Measurements from ENCODE around the gene BDH1. TPM values are rescaled to one million over a fixed set of nuclear protein-coding genes. Genes with fewer than 3 reads are reported as not detected.

BDH1 gene
- total RNA-seq, 1 donor from 2014 or later, result 16.8 TPM

DNA sequence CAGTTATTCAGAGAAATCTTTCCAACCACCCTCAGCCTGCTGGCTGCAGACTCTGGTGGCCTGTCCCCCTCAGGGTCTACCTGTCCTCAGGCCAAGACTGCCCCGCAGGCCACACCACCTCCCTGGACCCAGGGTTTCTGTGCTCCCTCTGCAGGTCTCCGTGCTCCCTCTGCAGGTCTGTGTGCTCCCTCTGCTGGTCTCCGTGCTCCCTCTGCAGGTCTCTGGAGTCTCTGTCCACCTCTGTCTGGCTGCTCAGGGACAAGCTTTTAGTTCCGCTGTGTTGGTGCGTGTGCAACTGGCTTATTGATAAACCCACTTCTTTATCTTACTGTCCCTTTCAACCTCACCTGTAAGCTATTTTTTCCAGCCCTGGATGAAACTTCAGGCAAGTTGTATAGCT, 30.1 kb downstream of the BDH1 start:
- FAIRE-seq, result no peak
- no peak for DNase-seq (ENCODE audit: low read depth)

DNA sequence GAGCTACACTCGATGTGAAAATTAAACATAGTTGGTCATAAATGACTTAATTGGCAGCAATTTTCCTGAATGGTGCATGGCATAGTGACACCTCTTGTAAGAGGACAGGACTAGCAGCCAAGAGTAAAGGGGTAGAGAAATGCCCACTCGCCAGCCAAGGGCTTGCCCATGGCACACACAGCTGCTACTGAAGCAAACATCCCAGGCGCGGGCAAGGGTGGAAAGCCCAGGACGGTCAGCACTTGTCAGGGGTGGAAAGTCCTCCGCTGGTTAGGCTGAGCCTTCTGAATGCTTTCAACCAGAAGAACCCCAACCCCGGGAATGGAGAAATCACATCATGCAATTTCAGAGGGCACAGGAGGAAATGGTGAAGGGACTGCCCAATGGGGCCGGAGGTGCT, 31.6 kb downstream of the BDH1 start:
- no peaks in the 10 kb centered on the region for H3K36me3 ChIP-seq (ENCODE audit: control insufficient read depth, insufficient read depth, low read length)
- FAIRE-seq, result no peak

More for the DNA sequence above, 30.1 kb downstream of the BDH1 start:
- TF ChIP-seq, protein P1, sequence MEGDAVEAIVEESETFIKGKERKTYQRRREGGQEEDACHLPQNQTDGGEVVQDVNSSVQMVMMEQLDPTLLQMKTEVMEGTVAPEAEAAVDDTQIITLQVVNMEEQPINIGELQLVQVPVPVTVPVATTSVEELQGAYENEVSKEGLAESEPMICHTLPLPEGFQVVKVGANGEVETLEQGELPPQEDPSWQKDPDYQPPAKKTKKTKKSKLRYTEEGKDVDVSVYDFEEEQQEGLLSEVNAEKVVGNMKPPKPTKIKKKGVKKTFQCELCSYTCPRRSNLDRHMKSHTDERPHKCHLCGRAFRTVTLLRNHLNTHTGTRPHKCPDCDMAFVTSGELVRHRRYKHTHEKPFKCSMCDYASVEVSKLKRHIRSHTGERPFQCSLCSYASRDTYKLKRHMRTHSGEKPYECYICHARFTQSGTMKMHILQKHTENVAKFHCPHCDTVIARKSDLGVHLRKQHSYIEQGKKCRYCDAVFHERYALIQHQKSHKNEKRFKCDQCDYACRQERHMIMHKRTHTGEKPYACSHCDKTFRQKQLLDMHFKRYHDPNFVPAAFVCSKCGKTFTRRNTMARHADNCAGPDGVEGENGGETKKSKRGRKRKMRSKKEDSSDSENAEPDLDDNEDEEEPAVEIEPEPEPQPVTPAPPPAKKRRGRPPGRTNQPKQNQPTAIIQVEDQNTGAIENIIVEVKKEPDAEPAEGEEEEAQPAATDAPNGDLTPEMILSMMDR (IDR thresholded peaks at IDR 0.05; ENCODE audit: insufficient read depth, low read length, severe bottlenecking), result peak; percentile 49
- Histone ChIP-seq H3K36me3 (ENCODE audit: control insufficient read depth, insufficient read depth, low read length) (no peaks in the 10 kb centered on the region), H3K27me3 (ENCODE audit: control insufficient read depth, insufficient read depth, low read length) (no peaks in the 10 kb centered on the region), H3K4me3 (ENCODE audit: low read depth, low read length) (no peak overlapping the region)

DNA sequence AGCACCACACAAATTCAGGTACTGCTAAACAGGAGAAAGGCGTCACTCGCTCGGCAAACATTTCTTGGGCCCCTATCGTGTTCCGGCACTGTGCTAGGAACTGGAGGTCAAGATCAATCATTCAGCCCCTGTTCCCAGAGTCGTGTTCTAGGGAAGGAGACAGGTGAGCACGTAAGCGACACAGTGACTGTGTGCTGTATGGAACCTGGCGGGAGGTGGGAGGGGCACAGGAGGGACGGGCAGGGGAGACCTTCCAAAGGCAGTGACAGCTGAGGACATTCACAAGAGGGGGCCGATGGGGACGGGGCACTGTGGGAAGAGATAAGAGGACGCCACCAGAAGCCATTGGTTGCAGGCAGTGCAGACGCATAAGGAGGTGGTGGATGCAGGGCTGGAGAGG, 32.2 kb downstream of the BDH1 start:
- FAIRE-seq (no peak), DNase-seq (ENCODE audit: low read depth) (no peak)
- H3K4me3 ChIP-seq (ENCODE audit: low read depth, low read length), result no peak overlapping the region
- no peaks in the 10 kb centered on the region for H3K36me3 ChIP-seq (ENCODE audit: control insufficient read depth, insufficient read depth, low read length)
- H3K27me3 ChIP-seq (ENCODE audit: control insufficient read depth, insufficient read depth, low read length), result no peaks in the 10 kb centered on the region
- TF ChIP-seq, protein P1 (IDR thresholded peaks at IDR 0.05; ENCODE audit: insufficient read depth, low read length, severe bottlenecking), result no peak

More for the DNA sequence above, 31.6 kb downstream of the BDH1 start:
- H3K27me3 ChIP-seq (ENCODE audit: control insufficient read depth, insufficient read depth, low read length), result no peaks in the 10 kb centered on the region
- no peak for DNase-seq (ENCODE audit: low read depth)
- H3K4me3 ChIP-seq (ENCODE audit: low read depth, low read length), result no peak overlapping the region
- TF ChIP-seq, protein P1 (IDR thresholded peaks at IDR 0.05; ENCODE audit: insufficient read depth, low read length, severe bottlenecking), result no peak

DNA sequence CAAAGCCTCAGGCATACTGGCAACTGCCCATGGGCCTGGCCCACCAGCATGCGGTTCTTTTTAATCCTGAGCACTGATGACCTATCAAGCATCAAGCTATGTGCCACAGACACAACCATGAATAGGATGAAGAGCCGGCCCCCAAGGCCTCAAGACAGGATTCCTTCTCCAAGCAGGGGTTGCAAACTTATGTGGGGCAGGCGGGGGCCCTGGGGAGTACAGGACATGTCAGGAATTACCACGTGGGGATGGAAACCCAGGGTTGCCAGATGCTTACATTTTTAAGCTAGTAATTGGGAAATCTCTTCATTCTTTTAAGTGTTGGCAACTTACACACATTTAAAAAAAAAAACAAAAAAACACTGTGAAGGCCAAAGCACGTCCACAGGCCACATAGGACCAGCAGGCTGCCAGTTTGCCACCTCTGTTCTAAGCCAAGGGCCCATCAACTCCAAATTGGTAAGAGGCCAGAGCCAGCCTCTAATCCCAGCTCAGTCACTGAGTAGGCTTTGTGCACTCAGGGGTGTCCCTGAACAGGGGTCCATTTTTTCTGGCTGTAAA, 32.8 kb downstream of the BDH1 start:
- TF ChIP-seq, protein P1 (IDR thresholded peaks at IDR 0.05; ENCODE audit: insufficient read depth, low read length, severe bottlenecking), result no peak
- Histone ChIP-seq H3K27me3 (ENCODE audit: control insufficient read depth, insufficient read depth, low read length) (no peaks in the 10 kb centered on the region), H3K36me3 (ENCODE audit: control insufficient read depth, insufficient read depth, low read length) (no peaks in the 10 kb centered on the region), H3K4me3 (ENCODE audit: low read depth, low read length) (no peak overlapping the region)
- DNase-seq (ENCODE audit: low read depth) (no peak), FAIRE-seq (no peak)

DNA sequence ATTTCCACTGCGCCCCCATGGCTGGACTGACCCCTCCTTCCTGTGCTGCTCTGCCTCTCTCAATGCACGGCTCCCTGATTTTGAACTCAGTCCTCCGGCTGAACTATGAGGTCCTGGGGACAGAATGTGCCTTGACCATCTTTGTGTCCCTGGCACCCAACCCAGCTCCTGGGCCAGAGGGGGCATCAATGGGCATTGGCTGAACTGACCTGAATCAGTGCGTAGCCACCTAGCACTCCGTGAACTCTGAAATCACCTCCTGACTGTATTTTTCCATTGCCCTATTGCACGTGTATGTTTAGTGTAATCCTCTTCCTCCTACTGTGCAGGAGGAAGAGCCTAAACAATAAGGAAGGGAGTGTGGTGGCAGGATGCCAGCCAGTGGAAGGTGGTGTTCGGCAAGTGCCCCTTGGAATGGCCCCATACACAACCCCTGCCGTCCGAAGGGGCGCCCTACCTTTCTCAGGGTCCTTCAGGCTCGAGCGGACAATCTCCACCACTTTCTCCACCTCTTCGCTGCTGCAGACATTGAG, 33.5 kb downstream of the BDH1 start:
- no peaks in the 10 kb centered on the region for H3K36me3 ChIP-seq (ENCODE audit: control insufficient read depth, insufficient read depth, low read length)
- DNase-seq (ENCODE audit: low read depth), result no peak
- no peaks in the 10 kb centered on the region for H3K27me3 ChIP-seq (ENCODE audit: control insufficient read depth, insufficient read depth, low read length)
- H3K4me3 ChIP-seq (ENCODE audit: low read depth, low read length), result no peak overlapping the region
- TF ChIP-seq, protein P1 (IDR thresholded peaks at IDR 0.05; ENCODE audit: insufficient read depth, low read length, severe bottlenecking), result no peak
- no peak for FAIRE-seq
